ENCODE data around the gene CLDN18.

CLDN18 gene

DNA sequence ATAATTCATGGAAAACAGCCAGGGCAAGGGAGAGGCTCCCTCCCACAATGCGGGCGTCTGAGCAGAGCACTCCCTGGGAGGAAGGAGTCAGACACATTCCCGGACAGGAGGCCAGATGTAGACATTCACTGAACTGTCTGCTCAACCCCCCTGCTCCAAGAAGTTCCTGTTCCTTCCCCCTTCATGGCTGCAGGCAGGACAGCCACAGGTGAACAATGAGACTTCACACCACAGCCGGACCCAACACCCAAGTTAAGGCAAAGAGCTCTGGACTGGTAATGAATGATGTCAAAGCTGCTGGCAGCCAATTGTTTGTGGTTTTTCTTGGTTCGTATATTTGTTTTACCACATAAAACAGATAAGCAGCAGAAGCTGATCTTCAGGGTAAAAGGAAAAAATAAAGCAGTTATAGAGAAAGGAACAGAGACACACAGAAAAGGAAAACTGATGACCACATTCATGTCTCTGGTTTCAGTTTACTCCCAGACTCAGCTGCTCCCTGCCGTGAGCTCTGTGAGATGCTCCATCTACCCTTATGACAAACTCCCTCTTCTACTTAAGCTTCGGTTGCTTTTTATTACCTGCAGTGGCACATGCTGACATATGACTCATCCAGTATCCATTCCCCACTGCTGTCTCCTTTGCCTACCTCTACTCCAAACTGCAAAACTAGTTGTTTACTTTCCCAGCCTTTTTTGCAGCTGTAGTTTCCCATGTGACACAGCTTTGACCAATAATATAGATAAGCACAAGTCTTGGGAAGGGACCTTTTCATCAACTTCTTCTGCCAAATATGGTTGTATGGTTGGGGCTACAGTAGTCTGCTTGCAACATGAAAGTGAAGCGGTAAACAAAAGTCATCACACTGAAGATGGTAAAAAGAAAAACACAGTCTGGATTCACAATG, 72.4 kb downstream of the CLDN18 start:
- Histone ChIP-seq H3K4me1 (ENCODE audit: control insufficient read depth, insufficient read depth, low read length) (peaks cover 54% of the 10 kb centered on the region), H3K9me3 (replicated peaks; ENCODE audit: low read length) (no peaks in the 10 kb centered on the region), H3K9ac (ENCODE audit: low read depth, low read length) (peak overlapping the region; percentile 6), H3K36me3 (ENCODE audit: insufficient read depth, low read length) (peaks cover 46% of the 10 kb centered on the region), H3K27me3 (ENCODE audit: control insufficient read depth, insufficient read depth, low read length) (no peaks in the 10 kb centered on the region), H3K4me3 (ENCODE audit: low read length) (peak overlapping the region; percentile 6), H3K4me2 (ENCODE audit: low read length) (peak overlapping the region; percentile 52)

DNA sequence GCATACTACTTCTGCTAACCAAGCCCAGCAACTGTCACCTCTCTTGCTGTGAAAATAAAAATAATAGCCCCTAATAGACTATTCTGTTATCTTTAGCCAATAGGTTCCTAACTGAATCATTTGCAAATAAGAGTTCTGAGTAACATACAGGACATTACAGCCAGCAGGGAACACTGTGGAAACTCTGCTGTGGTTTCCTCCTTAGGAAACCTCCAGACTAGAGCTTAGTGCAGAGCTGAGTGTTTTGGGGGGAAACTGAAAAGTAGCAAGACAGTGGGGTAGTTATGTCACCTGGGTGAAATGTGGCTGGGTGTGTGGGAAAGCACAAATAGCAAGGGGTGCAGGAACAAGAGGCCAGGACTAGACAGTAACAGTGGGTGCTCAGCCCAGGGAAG, 73.0 kb downstream of the CLDN18 start:
- no peaks in the 10 kb centered on the region for H3K9me3 ChIP-seq (replicated peaks; ENCODE audit: low read length)
- H3K9ac ChIP-seq (ENCODE audit: low read depth, low read length), result no peak overlapping the region
- peaks cover 45% of the 10 kb centered on the region for H3K36me3 ChIP-seq (ENCODE audit: insufficient read depth, low read length)
- peaks cover 48% of the 10 kb centered on the region for H3K4me1 ChIP-seq (ENCODE audit: control insufficient read depth, insufficient read depth, low read length)
- H3K4me3 ChIP-seq (ENCODE audit: low read length), result no peak overlapping the region
- H3K4me2 ChIP-seq (ENCODE audit: low read length), result peak overlapping the region; percentile 52
- no peaks in the 10 kb centered on the region for H3K27me3 ChIP-seq (ENCODE audit: control insufficient read depth, insufficient read depth, low read length)

Measured in skeletal muscle satellite cell (primary cell).